Measurements from ENCODE around the gene LAG3. TPM values are rescaled to one million over a fixed set of nuclear protein-coding genes. Genes with fewer than 3 reads are reported as not detected.
A peak's percentile ranks its signal among the peaks of the same experiment; 100 is the strongest.

The LAG3 gene
- total RNA-seq, 1 experiment from 2014 or later, result 3.3 TPM

DNA sequence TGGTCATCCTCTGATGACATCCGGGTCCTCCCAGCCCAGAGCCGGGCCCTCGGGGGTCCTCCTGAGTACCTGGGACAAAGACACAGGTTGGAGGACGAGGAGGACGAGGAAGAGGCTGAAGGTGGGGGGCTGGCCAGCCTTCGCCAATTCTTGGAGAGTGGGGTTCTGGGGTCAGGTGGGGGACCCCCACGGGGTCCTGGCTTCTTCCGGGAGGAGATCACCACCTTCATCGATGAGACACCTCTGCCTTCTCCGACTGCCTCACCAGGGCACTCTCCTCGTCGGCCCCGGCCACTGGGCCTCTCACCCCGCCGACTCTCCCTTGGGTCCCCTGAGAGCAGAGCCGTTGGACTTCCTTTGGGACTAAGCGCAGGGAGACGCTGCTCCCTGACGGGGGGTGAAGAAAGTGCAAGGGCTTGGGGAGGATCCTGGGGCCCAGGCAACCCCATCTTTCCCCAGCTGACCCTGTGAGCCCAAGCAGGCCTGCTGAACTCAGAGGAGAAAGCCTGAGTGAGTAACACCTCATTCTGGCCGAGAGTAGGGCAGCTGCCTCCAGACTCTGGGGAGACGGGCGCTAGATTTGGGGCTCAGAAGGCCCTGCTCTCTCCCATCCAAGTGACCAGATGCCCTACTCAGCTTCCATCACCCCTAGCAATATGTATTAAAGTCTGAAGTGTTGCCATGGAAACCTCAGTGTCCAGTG lies 54.6 kb downstream of the LAG3 start:
- peak overlapping the region; percentile 78 for H3K27ac ChIP-seq (ENCODE audit: low read depth, low read length)
- CTCF ChIA-PET, result interaction anchor here (0.9 to 2.4 kb wide), 3 partner anchors 61 to 74 kb away, joined by 3 to 11 read pairs (median 3); partner anchors contain the start of genes MLF2 and PTMS
- no peak for ATAC-seq
- no peaks in the 10 kb centered on the region for H3K9me3 ChIP-seq (ENCODE audit: control insufficient read depth in 1 of 2, insufficient read depth in 1 of 2, low read depth in 1 of 2, low read length in 2 of 2)
- peak overlapping the region; percentile 91 for H3K4me2 ChIP-seq (ENCODE audit: low read length)
- peaks cover 31% of the 10 kb centered on the region for H3K79me2 ChIP-seq (ENCODE audit: insufficient read depth, low read length)
- BruUV-seq (replicated peaks), result no TSS peak
- H3K27me3 ChIP-seq (ENCODE audit: insufficient read depth, low read length), result peaks cover 6% of the 10 kb centered on the region; the same call in 1 of the 2 replicates
- H3K4me3 ChIP-seq (replicated peaks in 1 of 2; ENCODE audit: low read depth in 1 of 2, low read length in 2 of 2), result peak overlapping the region; percentile 54 to 95
- peaks cover 17 to 41% of the 10 kb centered on the region in 2 experiments for H3K4me1 ChIP-seq (ENCODE audit: control insufficient read depth in 1 of 2, insufficient read depth in 2 of 2, low read length in 2 of 2)
- peaks cover 5 to 12% of the 10 kb centered on the region in 2 experiments; a peak in 2 of 4 replicates for H3K36me3 ChIP-seq (ENCODE audit: control insufficient read depth in 1 of 2, insufficient read depth in 2 of 2, low read length in 2 of 2)
- RAD21 ChIA-PET (ENCODE audit: low non-redundant PET in 1 of 2, low total read pairs in 2 of 2, uncharacterized antibody in 2 of 2, unreplicated experiment in 2 of 2), result no interaction called here
- no peak for TF ChIP-seq SP1 (IDR thresholded peaks at IDR 0.05; ENCODE audit: low read depth)
- TF ChIP-seq ZFX (IDR thresholded peaks at IDR 0.05), result peak; percentile 16; the same call in 1 of the 2 replicates
- TF ChIP-seq FOSL1 (IDR thresholded peaks at IDR 0.05; ENCODE audit: low read depth), result no peak
- no peak for TF ChIP-seq ELF1 (IDR thresholded peaks at IDR 0.05; ENCODE audit: borderline replicate concordance, low read depth)
- no peak for TF ChIP-seq POLR2A (IDR thresholded peaks at IDR 0.05; ENCODE audit: borderline replicate concordance, extremely low read depth, insufficient read depth, insufficient read length)
- no peaks in the 10 kb centered on the region for H3K9me2 ChIP-seq (ENCODE audit: insufficient read depth)
- H2AFZ ChIP-seq (ENCODE audit: low read depth, low read length, poor library complexity, severe bottlenecking), result no peak overlapping the region
- no peak for DNase-seq (ENCODE audit: low read depth, low spot score)
- H4K20me1 ChIP-seq (ENCODE audit: insufficient read depth), result no peaks in the 10 kb centered on the region
- peak overlapping the region; percentile 66 for H3K9ac ChIP-seq (ENCODE audit: low read length)
- intact Hi-C loops (cut with micrococcal nuclease), result no loop called here
- POLR2A ChIA-PET, result interaction anchor here (1.0 to 1.4 kb wide), 2 partner anchors 61 to 137 kb away, joined by 3 to 4 read pairs; partner anchors contain the start of genes PTMS and ZNF384

GRCh38 chr12:6827437-6827911 lies 55.2 kb downstream of the LAG3 start:
- CTCF ChIA-PET, result interaction anchor here (1.4 to 2.7 kb wide), 3 partner anchors 24 to 74 kb away, joined by 3 to 11 read pairs (median 8); partner anchors contain the start of genes CDCA3, MLF2, PTMS and USP5
- Histone ChIP-seq H3K9me3 (ENCODE audit: control insufficient read depth in 1 of 2, insufficient read depth in 1 of 2, low read depth in 1 of 2, low read length in 2 of 2) (no peaks in the 10 kb centered on the region), H3K9me2 (ENCODE audit: insufficient read depth) (no peaks in the 10 kb centered on the region), H3K36me3 (ENCODE audit: control insufficient read depth in 1 of 2, insufficient read depth in 2 of 2, low read length in 2 of 2) (peaks cover 5 to 17% of the 10 kb centered on the region in 2 experiments; a peak in 2 of 4 replicates), H3K27me3 (ENCODE audit: insufficient read depth, low read length) (peaks cover 1% of the 10 kb centered on the region; the same call in 1 of the 2 replicates), H3K27ac (ENCODE audit: low read depth, low read length) (peak overlapping the region; percentile 78), H3K79me2 (ENCODE audit: insufficient read depth, low read length) (peaks cover 31% of the 10 kb centered on the region), H3K4me3 (replicated peaks in 1 of 2; ENCODE audit: low read depth in 1 of 2, low read length in 2 of 2) (peak overlapping the region; percentile 54 to 95), H2AFZ (ENCODE audit: low read depth, low read length, poor library complexity, severe bottlenecking) (no peak overlapping the region), H3K4me1 (ENCODE audit: control insufficient read depth in 1 of 2, insufficient read depth in 2 of 2, low read length in 2 of 2) (peaks cover 12 to 35% of the 10 kb centered on the region in 2 experiments), H3K9ac (ENCODE audit: low read length) (peak overlapping the region; percentile 66), H4K20me1 (ENCODE audit: insufficient read depth) (no peaks in the 10 kb centered on the region), H3K4me2 (ENCODE audit: low read length) (peak overlapping the region; percentile 91)
- POLR2A ChIA-PET, result interaction anchor here (1.0 to 3.6 kb wide), 3 partner anchors 41 to 138 kb away, joined by 3 to 11 read pairs (median 4); partner anchors contain the start of genes PTMS and ZNF384
- RAD21 ChIA-PET (ENCODE audit: low non-redundant PET in 1 of 2, low total read pairs in 2 of 2, uncharacterized antibody in 2 of 2, unreplicated experiment in 2 of 2), result no interaction called here
- peak; percentile 69 for DNase-seq (ENCODE audit: low read depth, low spot score)
- peak; percentile 66 for ATAC-seq
- TSS peak; percentile 40 for BruUV-seq (replicated peaks)
- intact Hi-C loops (cut with micrococcal nuclease), result no loop called here
- TF ChIP-seq POLR2A (IDR thresholded peaks at IDR 0.05; ENCODE audit: borderline replicate concordance, extremely low read depth, insufficient read depth, insufficient read length) (peak; percentile 81), ELF1 (IDR thresholded peaks at IDR 0.05; ENCODE audit: borderline replicate concordance, low read depth) (no peak), POLR2AphosphoS5 (IDR thresholded peaks at IDR 0.05; ENCODE audit: low read depth, low read length) (peak; percentile 85)

Other genes starting within 250 kb of the LAG3 start
- 5,901 TPM for gene GAPDH, start 238.0 kb upstream of the LAG3 start, total RNA-seq (2021; ENCODE audit: unreplicated experiment)
- gene IFFO1, start 216.5 kb upstream of the LAG3 start, total RNA-seq (2021; ENCODE audit: unreplicated experiment), result 0.34 TPM
- 108 TPM for gene NOP2, start 204.2 kb upstream of the LAG3 start, total RNA-seq (2021; ENCODE audit: unreplicated experiment)
- 342 TPM for gene CHD4, start 165.1 kb upstream of the LAG3 start, total RNA-seq (2021; ENCODE audit: unreplicated experiment)
- gene LPAR5, start 136.6 kb upstream of the LAG3 start, total RNA-seq (2021; ENCODE audit: unreplicated experiment), result 5.2 TPM
- 1.0 TPM for gene ACRBP, start 125.1 kb upstream of the LAG3 start, total RNA-seq (2021; ENCODE audit: unreplicated experiment)
- 17.9 TPM for gene ING4, start 109.4 kb upstream of the LAG3 start, total RNA-seq (2021; ENCODE audit: unreplicated experiment)
- 73.4 TPM for gene ZNF384, start 83.1 kb upstream of the LAG3 start, total RNA-seq (2021; ENCODE audit: unreplicated experiment)
- not detected for gene PIANP, start 71.7 kb upstream of the LAG3 start, total RNA-seq (2021; ENCODE audit: unreplicated experiment)
- 67.8 TPM for gene COPS7A, start 48.5 kb upstream of the LAG3 start, total RNA-seq (2021; ENCODE audit: unreplicated experiment)
- gene MLF2, start 19.4 kb upstream of the LAG3 start, total RNA-seq (2021; ENCODE audit: unreplicated experiment), result 309 TPM
- gene PTMS, start 6.2 kb upstream of the LAG3 start, total RNA-seq (2021; ENCODE audit: unreplicated experiment), result 494 TPM
- gene CD4, start 17.0 kb downstream of the LAG3 start, total RNA-seq (2021; ENCODE audit: unreplicated experiment), result 0.42 TPM
- 2.3 TPM for gene GPR162, start 49.3 kb downstream of the LAG3 start, total RNA-seq (2021; ENCODE audit: unreplicated experiment)
- gene P3H3, start 55.9 kb downstream of the LAG3 start, total RNA-seq (2021; ENCODE audit: unreplicated experiment), result 32.2 TPM
- 8.7 TPM for gene GNB3, start 68.4 kb downstream of the LAG3 start, total RNA-seq (2021; ENCODE audit: unreplicated experiment)
- gene CDCA3, start 78.8 kb downstream of the LAG3 start, total RNA-seq (2021; ENCODE audit: unreplicated experiment), result 63.0 TPM
- 175 TPM for gene USP5, start 79.6 kb downstream of the LAG3 start, total RNA-seq (2021; ENCODE audit: unreplicated experiment)
- gene TPI1, start 95.0 kb downstream of the LAG3 start, total RNA-seq (2021; ENCODE audit: unreplicated experiment), result 1,068 TPM
- gene SPSB2, start 100.8 kb downstream of the LAG3 start, total RNA-seq (2021; ENCODE audit: unreplicated experiment), result 10.0 TPM
- 8.0 TPM for gene LRRC23, start 132.3 kb downstream of the LAG3 start, total RNA-seq (2021; ENCODE audit: unreplicated experiment)
- 117 TPM for gene ENO2, start 142.1 kb downstream of the LAG3 start, total RNA-seq (2021; ENCODE audit: unreplicated experiment)
- gene ATN1, start 155.4 kb downstream of the LAG3 start, total RNA-seq (2021; ENCODE audit: unreplicated experiment), result 104 TPM
- not detected for gene RNU7-1, start 171.3 kb downstream of the LAG3 start, total RNA-seq (2021; ENCODE audit: unreplicated experiment)
- gene C12orf57, start 171.5 kb downstream of the LAG3 start, total RNA-seq (2021; ENCODE audit: unreplicated experiment), result 202 TPM
- 47.7 TPM for gene PTPN6, start 178.8 kb downstream of the LAG3 start, total RNA-seq (2021; ENCODE audit: unreplicated experiment)
- gene PHB2, start 198.1 kb downstream of the LAG3 start, total RNA-seq (2021; ENCODE audit: unreplicated experiment), result 466 TPM
- 111 TPM for gene EMG1, start 198.4 kb downstream of the LAG3 start, total RNA-seq (2021; ENCODE audit: unreplicated experiment)
- 45.8 TPM for gene LPCAT3, start 246.0 kb downstream of the LAG3 start, total RNA-seq (2021; ENCODE audit: unreplicated experiment)

Data from HCT116 (cell line).